ENCODE results near the gene STARD9.
"Not testable (repeated sequence)": the region's sequence is repeated elsewhere in the genome, so short reads cannot be mapped to it uniquely, and the experiment has no call there.

Gene STARD9

DNA sequence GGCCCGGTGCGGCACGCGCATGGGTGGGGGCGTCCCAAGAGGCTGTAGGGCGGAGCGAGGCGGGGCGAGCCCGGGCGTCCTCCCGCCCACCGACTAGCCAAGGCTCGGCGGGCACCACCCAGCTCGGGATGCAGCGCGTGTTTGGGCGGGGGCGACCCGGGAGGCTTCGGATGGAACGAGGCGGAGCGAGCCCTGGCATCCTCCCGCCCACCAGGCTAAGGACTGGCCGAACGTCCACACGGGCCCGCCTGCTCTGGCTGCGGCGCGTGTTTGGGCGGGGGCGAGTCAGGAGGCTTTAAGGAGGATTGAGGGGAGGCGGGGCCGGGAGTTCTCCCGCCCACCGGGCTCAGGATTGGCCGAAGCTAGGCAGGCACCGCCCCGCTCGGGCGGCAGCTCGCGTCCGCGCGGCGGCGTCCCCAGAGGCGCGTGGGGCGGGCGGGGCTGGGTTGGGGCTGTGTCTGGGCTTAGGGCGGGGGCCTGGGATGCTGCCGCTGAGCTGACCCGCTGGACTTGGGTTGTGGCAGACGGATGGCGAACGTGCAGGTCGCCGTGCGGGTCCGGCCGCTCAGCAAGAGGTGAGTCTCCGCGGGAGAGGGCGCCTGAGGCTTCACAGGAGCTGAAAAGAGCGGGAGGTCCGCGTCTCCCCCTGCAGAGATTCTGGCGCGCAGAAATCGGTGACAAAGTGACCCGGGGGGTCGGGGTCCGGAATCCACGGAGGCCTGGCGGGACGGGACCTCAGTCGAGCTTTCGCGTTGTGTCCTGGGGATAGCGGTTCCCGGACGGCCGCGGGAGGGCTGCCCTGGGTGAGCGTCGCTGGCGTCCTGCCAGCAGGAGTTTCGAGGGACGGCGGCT is at the start of gene STARD9:
Gene STARD9, plus strand, starts transcription at position 419 of the 852 bp plus-strand sequence. Its CDS starts 110 bp downstream, at position 529.
- peak; percentile 96 for DNase-seq

DNA sequence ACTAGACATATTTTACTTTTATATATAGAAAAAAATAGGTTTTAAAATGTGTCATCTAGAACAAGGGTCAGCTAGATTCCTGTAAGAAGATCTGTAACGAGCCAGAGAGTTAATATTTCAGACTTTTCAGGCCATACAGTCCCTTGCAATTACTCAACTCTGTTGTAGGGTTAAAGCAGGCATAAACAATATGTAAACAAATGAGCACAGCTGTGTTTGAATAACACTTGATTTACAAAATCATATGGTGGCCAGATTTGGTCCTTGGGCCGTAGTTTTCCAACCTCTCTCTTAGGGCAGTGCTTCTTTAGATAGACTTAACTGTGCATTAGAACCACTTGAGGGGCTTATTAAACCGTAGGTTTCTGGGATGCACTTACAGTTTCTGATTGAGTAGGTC is 46.4 kb upstream of the STARD9 start:
- no peak for DNase-seq

DNA sequence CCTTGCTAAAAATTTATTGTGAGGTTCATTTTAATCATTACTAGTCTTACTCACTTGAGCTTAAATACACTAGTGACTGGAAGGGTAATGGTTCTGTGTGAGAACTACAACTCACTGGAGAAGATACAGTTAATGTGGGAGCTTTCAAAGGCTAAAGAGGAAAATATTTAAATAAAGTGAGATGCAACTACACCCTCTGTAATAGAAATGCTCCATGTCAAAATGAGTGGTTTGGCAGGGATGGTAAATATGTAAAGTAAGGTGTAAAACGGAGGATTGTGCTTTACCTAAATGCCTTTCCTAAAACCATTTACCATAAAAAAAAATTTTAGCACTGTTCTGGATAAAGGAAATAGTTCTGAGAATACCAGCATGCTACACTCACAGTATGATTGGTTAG is 42.2 kb upstream of the STARD9 start:
- no peak for DNase-seq

DNA sequence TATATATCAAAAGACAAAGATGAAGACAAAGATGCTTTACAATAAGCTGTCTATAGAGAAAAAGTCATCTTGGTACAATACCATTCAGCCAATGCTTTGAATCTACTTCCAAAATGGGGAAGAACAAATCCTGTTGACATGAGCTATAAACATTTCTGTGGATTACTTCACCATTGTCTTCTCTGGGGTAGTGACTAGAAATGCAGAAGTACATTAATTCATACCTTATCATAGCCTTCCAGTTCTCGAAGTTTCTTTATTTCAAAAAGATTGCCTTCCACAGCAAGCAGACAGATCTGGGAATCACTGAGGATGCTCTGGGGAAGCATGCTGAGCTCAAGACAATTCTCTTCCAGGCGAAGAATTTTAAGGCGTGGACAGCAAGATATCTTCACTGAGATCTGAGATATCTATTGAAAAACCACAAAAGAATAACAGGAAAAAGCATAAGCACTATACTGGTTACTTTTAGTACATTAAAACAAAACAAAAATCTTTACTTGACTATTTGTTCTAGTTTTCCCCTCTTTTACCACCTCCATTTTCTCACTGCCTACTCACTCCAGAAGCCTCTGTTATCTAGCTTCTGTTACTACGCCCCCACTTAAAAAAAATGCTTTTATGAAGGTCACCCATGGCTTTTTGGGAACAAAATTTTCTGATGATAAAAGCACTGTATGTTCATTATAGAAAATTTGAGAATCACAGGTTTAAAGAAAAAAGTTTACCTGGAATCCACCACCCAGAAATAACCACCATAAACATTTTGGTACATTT is 30.4 kb upstream of the STARD9 start:
- DNase-seq, result no peak

DNA sequence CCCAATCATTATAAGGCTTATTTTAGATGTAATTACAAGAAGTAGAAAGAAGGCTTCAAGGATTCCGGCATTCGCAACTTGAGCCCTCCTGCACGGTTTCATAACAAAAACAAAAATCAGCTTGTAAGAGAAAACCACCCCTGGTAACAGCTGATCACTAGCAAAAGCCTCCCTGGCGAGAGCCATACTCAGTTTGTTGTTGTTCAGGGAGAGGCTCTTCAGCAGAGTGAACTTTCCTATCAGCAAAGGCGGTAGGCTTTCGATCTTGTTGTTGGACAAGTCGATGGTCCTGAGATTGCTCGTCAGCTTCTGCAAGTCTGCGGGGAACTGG is 27.5 kb upstream of the STARD9 start:
- DNase-seq, result no peak

DNA sequence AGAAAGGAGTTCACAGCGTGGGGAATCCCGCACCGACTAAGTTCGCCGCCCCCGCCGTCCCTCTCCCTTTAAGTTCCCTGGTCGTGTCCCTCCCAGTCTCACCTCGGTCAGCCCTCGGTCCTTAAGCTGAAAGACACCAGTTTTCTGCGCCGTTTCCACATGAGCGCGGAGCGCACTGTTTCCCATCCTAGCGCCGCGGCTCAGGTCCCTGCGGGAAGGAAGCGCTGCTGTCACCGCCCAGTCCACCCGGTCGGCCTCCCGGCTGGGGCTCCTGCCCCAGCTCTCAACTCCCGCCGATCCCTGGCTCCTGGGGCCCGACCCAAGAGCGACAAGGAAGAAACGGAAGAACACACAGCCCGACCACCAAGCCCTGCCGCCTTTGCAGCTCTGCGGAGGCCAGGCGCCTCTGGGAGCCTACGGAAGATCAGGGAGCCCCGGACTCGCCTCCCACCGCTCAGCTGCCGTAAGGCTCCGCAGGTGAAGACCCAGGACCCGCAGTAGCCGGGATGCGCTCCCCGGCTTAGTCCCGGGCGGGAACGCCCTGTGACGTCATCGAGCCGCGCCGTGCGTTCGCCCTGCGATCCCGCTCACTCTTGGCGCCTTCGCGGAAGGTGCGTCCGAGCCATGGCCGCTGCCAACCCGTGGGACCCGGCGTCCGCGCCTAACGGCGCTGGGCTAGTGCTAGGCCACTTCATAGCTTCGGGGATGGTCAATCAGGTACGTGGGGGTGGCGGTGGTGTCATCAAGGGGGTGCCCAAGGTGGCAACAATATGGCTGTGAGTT is 27.0 kb upstream of the STARD9 start, which contains the start of the genes HAUS2 and LRRC57:
Gene HAUS2, plus strand, starts transcription at position 590 of the 783 bp plus-strand sequence. Its CDS starts 35 bp downstream, at position 625.
Gene LRRC57, minus strand, starts transcription at position 545 of the 783 bp plus-strand sequence. Its CDS starts 359 bp downstream, at position 186.
- peak; percentile 95 for DNase-seq

DNA sequence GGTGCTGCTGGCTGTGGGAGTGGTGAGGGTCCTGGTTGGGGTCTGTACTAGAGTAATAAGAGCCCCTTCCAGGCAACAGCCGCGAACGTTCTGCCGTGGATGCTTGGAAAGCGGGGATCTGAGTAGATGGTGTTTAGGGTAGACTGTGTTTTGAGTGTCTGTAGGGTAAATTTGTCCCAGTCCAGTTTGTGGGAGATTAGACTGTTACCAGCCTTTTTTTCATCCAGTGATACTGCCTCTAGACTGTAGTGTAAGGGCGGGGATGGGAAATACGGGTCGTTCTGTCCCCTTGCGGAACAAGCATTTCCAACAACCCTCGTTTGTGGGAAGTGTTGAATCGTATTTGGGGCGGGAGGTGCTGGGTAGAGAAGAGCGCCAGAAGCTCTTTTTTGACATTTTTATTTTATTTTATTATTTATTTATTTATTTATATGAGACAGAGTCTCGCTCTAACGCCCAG is 26.3 kb upstream of the STARD9 start:
- DNase-seq, result no peak

DNA sequence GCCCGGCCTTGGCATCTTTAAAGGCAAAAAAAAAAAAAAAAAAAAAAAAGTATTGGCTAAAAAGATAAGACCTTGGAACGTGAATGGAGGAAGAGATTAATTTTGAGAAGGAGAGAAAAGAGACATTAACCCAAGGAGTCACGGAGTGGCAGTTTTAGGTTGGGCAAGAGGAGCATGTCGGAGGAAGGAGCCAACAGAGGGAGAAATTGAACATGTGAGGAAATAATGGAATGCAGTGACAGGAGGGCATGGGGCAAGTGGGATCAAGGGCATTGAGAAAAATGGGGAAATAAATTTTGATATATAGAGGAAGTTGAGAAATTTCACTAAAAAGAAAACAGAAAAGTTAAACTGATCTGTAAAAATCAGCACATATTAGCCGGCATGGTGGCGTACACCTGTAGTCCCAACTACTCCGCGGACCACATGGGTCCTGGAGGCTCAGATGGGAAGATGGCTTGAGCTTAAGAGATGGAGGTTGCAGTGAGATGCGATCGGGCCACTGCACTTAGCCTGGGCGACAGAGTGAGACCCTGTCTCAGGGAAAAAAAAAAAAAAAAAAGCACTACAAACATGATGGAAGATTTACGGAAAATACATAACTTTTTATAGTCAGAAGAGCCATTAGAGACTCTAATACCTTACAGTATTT is 25.5 kb upstream of the STARD9 start:
- DNase-seq, result no peak

DNA sequence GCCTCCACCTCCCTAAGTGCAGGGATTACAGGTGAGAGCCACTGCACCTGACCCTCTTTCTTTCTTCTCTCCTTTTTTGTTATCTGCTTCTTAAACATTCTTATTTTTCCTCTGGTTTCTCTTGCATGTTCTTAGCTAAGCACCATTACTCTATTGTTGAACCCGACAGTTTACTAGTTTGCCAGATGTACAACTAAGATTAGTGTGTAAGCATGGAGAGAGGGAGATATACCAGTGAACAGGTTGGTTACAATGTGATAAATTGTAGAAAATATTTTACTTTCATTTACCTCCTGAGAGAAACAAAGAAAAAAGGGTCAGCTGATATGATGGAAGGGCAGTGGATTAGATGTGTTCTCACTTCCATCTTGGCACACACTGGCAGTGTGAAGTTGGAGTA is 21.9 kb upstream of the STARD9 start:
- DNase-seq, result no peak

DNA sequence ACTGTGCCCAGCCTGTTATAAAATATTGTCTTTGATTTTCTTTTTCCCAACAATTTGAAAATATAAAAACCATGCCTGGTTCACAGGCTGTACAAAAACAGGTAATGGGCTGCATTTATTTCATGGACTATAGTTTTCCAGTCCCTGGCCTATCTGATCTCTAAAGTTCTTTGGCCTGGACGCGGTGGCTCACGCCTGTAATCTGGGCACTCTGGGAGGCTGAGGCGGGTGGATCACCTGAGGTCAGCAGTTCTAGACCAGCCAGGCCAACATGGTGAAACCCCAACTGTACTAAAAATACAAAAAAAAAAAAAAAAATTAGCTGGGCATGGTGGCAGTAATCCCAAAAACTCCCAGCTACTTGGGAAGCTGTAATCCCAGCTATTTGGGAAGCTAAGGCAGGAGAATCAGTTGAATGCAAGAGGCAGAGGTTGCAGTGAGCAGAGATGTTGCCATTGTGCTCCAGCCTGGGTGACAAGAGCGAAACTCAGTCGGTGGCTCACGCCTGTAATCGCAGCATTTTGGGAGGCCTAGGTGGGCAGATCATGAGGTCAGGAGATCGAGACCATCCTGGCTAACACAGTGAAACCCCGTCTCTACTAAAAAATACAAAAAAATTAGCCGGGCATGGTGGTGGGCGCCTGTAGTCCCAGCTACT is 18.7 kb upstream of the STARD9 start:
- DNase-seq, result not testable (repeated sequence)

DNA sequence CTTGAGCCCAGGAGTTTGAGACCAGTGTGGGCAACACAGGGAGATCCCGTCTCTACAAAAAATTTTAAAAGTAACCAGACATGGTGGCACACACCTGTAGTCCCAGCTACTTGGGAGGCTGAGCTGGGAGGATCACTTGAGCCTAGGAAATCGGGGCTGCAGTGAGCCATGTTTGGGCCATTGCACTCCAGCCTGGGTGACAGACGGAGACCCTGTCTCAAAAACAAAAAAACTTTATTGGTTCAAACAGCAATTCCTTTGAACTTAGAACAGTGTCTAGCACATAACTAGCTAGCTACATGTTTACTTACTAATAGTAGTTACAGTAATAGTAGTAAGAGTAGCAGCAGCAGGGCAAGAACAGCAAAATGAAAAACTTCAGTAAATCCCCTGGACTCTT is 16.7 kb upstream of the STARD9 start:
- no peak for DNase-seq

DNA sequence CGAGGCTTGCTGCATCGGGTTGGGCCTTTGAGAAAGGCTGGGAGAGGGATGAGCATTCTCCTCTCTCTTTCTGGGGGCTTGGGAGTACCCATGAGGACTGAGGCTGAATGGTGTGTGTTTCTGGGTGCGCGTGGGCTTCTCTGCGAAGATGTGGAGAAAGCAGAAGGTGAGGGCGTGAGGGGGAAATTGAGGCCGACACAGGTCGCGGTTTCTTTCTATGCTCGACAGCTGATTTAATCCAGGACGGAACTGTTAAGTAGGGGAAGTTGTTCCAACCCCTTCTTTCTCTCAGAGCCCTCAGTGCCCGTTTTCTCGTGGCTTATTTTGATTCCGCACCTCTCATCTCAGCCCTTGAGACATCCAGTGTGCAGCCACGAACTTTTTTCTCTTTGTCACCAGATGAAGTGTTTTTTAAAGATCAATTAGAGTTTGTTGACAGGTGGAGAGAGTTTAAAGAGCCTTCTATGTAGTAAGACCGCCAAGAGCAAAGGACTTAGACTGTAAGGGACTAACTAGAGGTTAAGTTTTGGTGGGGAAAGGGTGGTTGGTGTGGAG is 711 bp downstream of the STARD9 start:
- DNase-seq, result no peak

DNA sequence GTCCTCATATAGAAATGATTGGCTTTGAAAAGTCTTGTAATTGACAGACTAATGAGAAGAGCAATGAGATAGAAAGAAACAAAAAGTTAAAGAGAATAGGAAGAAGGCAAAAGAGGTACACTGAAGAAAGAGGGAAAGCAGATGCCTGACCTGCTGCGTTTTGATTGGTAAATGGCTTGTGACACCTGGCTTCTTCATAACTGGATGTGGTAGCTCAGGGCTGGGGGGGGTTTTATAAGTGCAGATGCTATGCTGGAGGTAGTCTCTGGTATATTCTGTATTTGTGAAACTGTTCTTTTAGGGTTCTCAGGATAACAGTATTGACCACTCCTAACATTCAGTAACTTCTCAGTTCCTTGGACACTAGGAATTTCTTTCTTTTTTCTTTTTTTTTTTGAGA is 1.4 kb downstream of the STARD9 start:
- no peak for DNase-seq

DNA sequence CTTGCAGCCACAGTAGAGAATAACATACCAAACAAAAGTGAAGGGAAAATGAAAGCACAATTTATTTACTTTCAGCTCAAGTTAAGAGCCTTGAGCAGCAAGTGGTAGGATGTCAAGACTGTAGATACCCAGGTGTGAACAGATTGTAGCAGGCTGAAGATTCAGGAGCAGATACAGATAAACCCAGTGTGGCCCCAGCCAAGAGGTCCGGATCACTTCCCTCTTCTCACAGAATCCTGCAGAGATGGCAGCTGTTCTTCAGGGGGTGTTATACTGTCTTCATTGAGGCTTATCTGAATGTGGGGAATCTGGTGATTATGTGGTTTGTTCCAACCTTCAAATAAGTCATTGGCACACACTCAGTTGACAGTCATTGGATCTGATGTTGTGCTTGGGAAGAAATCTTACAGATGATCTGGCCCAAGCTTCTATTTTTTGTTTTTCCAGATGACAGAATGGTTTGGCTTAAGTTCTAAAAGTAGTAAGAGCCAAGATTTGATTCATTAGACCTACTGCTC is 2.2 kb downstream of the STARD9 start:
- DNase-seq, result no peak

DNA sequence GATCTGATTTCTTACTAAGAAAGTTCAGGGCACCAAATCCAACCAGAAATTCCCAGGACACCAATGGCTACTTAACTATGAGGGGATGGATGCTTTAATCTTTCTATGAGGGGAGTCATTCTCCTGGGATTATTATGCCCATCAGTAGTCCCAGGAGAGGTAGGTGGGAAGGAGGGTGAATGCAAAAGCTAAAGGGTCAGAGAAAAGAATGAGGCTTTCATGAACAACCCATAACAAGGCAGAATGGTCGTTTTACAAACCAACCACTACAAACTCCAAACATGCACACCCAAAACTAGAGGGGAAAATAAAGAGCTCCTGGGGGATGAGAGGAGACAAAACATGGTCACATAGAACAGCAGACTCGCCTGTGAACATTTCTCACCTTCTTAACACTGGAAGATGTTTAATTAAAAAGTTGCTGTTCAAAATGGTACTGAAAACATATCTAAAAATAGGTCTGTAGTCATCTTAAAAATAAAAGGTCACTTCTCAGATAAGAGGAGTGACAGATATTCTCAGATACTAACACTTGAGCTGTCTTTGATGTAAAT is 3.7 kb downstream of the STARD9 start:
- no peak for DNase-seq

DNA sequence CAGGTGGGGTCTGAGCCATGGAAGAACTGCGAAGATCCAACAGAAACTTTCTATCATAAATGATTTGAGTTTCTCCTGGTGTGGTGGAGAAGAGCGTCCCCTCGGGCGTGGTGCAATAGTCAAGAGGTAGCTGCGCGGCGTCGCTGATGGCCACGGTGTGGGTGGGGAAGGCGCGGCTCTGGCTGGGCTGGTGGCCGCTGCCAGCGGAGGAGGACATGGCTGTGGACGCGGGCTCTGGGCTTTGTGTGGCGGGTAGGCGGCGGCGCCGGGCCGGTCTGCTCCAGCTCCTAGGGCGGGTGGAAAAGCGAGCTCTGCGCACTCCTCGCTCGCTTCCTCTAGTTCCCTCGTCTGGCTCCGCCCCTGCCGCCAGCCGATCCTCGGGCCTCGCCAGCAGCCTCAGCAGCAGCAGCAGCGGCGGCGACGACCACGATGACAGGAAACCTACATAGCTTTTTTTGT is 5.9 kb downstream of the STARD9 start:
- peak; percentile 83 for DNase-seq

DNA sequence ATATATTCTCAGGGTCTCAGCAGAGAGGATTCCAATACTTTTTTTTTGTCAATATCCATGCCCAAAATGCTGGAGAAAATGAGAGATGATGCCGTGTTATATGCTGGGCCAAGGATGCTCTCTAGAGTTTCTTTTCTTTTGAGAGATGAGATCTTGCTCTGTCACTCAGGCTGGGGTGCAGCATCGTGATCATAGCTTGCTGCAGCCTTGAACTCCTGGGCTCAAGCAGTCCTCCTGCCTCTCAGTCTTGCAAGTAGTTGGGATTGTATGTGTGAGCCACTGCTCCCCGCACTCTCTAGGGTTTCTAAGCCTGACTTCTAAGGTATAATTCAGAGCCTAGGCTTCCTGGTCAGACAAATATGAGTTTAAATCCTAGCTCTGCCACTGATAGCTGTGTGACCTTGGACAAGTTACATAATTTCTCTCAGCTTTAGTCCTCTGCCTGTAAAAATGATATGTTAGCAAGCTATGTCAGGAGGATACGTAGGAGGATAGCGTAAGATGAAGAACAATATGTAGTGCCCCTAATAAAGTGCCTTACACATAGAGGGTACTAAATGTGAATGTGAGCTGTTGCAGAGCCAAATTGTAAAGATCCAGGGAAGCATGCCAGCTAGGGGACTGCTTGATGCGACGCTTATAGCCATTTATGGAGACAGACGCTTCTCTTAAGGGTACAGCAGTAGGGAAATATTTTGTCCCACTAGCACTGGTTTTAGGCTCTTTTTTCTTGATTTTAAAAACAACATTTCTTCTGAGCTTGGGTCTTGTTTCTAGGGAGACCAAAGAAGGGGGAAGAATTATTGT is 7.4 kb downstream of the STARD9 start:
- no peak for DNase-seq

DNA sequence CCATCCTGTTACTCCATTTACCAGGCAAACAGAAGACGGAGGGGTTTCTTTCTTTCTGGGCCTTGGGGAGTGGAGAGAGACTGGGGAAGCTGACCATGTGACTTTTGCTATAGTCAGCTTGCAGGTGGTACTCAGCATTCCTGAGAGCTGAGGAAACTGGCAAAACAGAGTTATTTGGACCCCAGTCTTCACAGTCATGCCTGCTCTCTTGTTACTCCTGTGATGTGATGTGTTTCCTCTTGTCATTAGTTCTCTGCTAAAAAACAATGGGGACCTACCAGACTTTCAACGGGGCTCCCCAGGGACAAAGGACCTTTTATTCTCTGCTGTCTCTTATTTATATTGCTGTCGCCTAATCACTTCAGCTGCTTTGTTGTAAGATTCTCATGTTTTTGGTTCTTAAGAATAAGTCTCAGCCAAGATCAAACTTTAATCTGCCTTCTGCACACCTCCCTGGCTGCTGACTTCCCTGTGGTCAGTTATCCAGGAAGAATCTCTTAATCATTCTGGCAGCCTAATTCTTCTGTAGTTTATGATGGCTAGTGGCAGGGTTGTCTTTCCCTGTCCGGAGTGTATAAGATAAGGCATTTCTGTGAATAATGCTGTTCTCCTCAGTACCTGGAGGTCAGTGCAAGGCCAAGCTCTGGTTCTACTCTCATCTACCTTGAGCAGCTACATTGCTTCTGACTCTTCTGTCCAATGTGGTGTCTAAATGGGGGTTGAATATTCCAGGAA is 8.8 kb downstream of the STARD9 start:
- no peak for DNase-seq

DNA sequence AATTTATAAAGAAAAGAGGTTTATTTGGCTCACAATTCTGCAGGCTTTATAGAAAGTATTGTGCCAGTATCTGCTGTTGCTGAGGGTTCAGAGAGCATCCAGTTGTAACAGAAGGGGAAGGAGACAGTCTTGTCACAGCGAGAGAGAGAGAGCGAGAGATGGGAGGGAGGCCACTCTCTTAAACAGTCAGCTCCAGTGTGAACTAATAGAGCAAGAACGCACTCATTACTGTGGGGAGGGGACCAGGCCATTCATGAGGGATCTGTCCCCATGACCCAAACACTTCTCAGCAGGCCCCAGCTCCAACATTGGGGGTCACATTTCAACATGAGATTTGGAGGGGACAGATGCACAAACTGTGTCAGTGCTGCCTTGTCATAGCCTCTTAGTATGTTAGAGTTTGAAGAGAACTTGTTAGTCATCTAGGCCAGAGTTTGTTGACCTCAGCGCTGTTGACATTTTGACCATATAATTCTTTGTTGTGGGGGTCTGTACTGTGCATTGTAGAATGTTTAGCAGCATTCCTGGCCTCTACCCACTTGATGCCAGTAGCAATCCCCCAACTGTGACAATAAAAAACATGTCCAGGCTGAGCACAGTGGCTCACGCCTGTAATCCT is 15.3 kb downstream of the STARD9 start:
- DNase-seq, result no peak

All from stimulated activated CD8-positive, alpha-beta memory T cell treated with anti-CD3 and anti-CD28 coated beads, Interleukin-4, amount 100 ng/mL, for 48 hours (primary cell).